ENCODE results near the gene PHF21B.
A peak's percentile ranks its signal among the peaks of the same experiment; 100 is the strongest.

PHF21B gene

GRCh38 chr22:44887941-44888366 is 121.9 kb downstream of the PHF21B start:
- TF ChIP-seq, protein P1, sequence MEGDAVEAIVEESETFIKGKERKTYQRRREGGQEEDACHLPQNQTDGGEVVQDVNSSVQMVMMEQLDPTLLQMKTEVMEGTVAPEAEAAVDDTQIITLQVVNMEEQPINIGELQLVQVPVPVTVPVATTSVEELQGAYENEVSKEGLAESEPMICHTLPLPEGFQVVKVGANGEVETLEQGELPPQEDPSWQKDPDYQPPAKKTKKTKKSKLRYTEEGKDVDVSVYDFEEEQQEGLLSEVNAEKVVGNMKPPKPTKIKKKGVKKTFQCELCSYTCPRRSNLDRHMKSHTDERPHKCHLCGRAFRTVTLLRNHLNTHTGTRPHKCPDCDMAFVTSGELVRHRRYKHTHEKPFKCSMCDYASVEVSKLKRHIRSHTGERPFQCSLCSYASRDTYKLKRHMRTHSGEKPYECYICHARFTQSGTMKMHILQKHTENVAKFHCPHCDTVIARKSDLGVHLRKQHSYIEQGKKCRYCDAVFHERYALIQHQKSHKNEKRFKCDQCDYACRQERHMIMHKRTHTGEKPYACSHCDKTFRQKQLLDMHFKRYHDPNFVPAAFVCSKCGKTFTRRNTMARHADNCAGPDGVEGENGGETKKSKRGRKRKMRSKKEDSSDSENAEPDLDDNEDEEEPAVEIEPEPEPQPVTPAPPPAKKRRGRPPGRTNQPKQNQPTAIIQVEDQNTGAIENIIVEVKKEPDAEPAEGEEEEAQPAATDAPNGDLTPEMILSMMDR (conservative IDR thresholded peaks at IDR 0.05; ENCODE audit: low read depth) = no peak
- CTCF ChIA-PET = no interaction called here
- no peak overlapping the region for H3K27ac ChIP-seq
- POLR2A ChIA-PET (ENCODE audit: low non-redundant PET) = no interaction called here
- DNase-seq (ENCODE audit: low spot score) = no peak

DNA sequence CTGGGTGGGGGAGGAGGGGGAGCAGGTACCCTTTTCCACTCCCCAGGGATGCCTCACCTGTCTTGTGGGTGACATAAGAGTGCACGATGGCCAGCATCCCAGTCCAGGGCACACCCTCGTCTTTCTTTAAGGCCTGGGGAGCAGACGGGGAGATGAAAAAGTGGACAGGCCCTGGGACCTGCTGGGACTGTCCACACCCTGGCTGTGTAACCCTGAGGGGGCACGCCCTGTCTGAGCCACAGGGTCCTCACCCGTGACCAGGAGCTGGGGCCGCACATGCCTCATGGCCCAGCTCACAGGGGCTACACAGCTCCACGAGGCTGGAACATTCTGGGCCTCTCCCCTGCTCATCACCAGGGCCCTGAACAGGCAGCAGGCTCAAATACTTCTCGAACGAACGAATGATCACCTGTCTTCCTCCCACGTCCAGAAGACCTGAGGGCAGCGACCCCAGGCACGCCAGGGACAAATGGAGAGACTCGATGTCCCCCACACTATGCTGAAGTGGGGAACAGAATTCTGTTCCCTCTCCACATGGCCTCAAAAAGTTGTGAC is 123.9 kb downstream of the PHF21B start:
- H3K27ac ChIP-seq = no peak overlapping the region
- ChIA-PET POLR2A (ENCODE audit: low non-redundant PET) (interaction anchor here (0.6 kb wide), 1 partner anchor 9 kb away, joined by 9 read pairs; no protein-coding TSS in a partner anchor), CTCF (interaction anchor here (0.7 kb wide), 1 partner anchor 9 kb away, joined by 6 read pairs; no protein-coding TSS in a partner anchor)
- no peak for DNase-seq (ENCODE audit: low spot score)
- TF ChIP-seq, protein P1 (conservative IDR thresholded peaks at IDR 0.05; ENCODE audit: low read depth) = no peak

DNA sequence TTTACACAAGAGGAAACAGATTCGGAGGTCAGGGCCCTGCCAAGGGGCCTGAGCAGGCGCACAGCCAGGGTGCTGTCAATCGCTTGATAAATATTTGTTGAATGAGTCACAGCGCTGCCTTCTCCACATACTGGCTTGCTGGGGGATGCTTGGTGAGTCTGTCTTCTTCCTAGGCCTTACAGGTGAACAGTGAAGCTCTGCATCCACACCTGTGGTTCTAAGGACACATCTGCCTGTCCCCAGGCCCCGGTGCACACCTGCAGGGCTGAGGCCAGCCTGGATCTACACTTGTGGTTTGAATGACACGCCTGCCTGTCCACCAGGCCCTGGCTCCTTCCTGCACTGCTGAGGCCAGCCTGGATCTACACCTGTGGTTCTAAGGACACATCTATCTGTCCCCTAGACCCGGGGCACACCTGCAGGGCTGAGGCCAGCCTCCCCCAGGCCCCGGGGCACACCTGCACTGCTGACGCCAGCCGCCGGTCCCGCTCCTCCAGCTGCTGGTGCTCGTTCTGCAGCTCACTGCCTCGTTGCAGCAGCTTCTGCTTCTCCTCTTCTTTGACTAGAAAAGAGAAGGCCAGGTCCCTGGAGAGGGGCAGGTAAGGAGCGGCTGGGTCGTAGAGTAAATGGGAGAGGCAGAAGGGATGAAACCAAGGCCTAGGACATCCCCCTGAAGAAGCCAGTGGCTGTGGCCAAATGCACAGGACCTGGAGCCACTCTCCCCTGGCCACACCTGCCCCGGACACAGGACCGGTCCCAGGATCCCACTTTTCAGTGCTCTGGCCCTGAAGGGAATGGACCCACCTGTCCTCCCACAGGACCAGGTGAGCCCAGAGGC is 124.6 kb downstream of the PHF21B start:
- peak; percentile 22 for DNase-seq (ENCODE audit: low spot score)
- ChIA-PET POLR2A (ENCODE audit: low non-redundant PET) (no interaction called here), CTCF (no interaction called here)
- TF ChIP-seq, protein P1 (conservative IDR thresholded peaks at IDR 0.05; ENCODE audit: low read depth) = no peak
- H3K27ac ChIP-seq = no peak overlapping the region

DNA sequence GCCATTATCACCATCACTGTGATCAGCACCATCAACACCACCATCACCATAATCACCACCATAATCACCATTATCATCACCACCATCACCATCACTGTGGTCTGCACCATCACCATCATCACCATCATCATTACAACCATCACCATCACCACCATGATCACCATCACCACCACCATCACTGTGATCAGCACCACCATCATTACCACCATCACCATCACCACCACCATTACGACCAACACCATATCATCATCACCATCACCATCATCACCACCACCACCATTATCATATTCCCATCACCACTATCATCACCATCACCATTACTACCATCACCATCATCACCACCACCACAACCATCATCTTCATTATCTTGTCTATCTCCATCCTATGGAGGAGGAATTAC is 125.2 kb downstream of the PHF21B start:
- CTCF ChIA-PET = no interaction called here
- POLR2A ChIA-PET (ENCODE audit: low non-redundant PET) = no interaction called here
- no peak overlapping the region for H3K27ac ChIP-seq
- TF ChIP-seq, protein P1 (conservative IDR thresholded peaks at IDR 0.05; ENCODE audit: low read depth) = no peak
- no peak for DNase-seq (ENCODE audit: low spot score)

DNA sequence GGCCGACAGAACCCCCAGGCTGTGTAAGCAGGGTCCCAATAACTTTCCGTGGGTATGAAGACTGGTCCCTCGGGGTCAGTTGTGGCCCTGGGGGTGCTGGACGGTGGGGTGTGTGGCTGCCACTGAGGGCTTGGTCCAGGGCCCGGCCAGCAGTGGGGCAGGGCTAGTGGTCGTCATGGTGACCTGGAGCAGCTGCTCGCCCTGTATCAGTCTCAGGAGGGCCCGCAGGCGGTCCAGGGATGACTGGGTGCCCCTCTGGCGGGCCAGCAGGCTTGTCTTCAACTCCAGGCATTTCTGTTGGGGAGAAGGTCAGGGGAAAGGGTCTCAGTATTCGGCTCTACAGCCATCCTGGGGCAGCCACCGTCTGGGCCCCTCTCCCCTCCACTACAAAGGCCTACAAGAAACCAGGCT is 126.8 kb downstream of the PHF21B start:
- ChIA-PET CTCF (no interaction called here), POLR2A (ENCODE audit: low non-redundant PET) (no interaction called here)
- TF ChIP-seq, protein P1 (conservative IDR thresholded peaks at IDR 0.05; ENCODE audit: low read depth) = no peak
- DNase-seq (ENCODE audit: low spot score) = no peak
- H3K27ac ChIP-seq = no peak overlapping the region

DNA sequence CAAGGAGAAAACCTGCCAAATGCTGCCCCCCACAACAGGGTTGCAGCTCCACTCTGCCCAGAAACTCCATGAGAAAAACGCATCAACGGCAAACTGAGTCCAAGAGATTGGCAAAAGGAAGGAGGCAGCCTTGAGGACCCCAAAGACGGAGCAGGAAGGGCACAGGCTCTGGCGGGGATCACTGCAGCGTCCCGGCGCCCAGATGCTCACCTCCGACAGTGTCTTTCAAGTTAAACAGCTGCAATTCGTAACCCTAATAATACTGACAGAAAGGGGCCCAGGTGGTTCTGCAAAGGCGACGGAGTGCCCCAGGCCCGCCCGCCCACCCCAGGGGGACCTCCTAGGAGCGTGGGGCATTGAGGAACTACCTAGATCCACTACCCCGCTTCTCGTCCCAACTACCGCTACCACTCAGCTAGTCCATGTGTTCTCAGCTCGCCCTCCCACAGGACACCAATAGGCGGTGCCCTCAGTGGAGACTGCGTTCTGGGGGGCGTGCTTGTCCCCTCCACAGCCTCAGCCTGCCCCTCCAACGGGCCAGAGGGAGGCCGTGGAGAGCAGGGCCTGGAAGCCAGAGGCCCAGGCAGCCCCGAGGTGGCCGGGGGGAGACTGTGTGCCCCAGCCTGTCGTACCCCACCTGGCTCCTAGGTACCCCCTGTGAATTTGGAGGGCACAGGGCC is 127.4 kb downstream of the PHF21B start:
- POLR2A ChIA-PET (ENCODE audit: low non-redundant PET) = no interaction called here
- no peak for DNase-seq (ENCODE audit: low spot score)
- CTCF ChIA-PET = no interaction called here
- TF ChIP-seq, protein P1 (conservative IDR thresholded peaks at IDR 0.05; ENCODE audit: low read depth) = no peak
- no peak overlapping the region for H3K27ac ChIP-seq
